Measurements from ENCODE around the gene FADS1.

Gene FADS1

DNA sequence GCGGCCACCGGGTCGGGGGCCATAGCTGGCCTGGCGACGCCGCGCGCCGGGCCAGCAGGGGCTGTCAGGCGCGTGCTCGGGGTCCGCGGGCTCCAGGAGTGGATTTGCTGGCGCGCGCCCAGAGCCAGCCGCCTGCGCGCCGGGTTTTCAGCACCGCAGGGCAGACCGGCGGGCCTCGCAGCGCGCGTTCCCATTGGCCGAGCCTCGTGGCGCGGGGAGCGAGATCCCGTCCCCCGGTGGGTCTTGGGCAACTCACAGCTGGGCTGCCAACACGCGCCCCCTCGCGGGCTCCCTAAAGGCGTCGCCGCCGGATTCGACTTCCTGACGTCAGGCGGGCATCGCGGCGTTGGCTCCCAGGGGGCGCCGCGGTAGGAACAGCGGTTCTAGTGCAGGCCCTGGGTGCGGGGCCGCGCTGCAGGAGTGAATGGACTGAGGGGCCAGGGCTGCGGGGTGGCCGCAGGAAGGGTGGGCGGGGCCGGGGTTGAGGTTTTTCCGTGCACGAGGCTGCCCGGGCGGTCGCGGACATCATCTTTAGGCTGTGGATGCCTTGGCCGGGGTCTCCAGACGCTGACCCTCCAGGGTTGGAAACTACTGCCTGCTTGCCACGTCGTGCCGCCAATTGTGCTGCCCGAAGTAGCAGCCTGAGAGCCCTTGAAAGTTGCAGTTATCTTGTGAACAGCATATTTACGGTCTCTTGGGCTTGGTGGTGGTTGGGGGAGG, at the start of gene FADS1:
Gene FADS1 (minus strand): TSS at position 268 of the 720 bp plus-strand sequence. CDS start 74 bp downstream, at position 194.
- no peak for FAIRE-seq

DNA sequence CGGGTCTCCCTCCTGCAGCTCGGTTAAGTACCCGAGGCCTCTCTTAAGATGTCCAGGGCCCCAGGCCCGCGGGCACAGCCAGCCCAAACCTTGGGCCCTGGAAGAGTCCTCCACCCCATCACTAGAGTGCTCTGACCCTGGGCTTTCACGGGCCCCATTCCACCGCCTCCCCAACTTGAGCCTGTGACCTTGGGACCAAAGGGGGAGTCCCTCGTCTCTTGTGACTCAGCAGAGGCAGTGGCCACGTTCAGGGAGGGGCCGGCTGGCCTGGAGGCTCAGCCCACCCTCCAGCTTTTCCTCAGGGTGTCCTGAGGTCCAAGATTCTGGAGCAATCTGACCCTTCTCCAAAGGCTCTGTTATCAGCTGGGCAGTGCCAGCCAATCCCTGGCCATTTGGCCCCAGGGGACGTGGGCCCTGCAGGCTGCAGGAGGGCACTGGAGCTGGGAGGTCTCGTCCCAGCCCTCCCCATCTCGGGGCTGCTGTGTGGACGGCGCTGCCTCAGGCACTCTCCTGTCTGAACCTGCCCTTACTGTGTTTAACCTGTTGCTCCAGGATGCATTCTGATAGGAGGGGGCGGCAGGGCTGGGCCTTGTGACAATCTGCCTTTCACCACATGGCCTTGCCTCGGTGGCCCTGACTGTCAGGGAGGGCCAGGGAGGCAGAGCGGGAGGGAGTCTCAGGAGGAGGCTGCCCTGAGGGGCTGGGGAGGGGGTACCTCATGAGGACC, 49.6 kb upstream of the FADS1 start:
- FAIRE-seq = no peak

DNA sequence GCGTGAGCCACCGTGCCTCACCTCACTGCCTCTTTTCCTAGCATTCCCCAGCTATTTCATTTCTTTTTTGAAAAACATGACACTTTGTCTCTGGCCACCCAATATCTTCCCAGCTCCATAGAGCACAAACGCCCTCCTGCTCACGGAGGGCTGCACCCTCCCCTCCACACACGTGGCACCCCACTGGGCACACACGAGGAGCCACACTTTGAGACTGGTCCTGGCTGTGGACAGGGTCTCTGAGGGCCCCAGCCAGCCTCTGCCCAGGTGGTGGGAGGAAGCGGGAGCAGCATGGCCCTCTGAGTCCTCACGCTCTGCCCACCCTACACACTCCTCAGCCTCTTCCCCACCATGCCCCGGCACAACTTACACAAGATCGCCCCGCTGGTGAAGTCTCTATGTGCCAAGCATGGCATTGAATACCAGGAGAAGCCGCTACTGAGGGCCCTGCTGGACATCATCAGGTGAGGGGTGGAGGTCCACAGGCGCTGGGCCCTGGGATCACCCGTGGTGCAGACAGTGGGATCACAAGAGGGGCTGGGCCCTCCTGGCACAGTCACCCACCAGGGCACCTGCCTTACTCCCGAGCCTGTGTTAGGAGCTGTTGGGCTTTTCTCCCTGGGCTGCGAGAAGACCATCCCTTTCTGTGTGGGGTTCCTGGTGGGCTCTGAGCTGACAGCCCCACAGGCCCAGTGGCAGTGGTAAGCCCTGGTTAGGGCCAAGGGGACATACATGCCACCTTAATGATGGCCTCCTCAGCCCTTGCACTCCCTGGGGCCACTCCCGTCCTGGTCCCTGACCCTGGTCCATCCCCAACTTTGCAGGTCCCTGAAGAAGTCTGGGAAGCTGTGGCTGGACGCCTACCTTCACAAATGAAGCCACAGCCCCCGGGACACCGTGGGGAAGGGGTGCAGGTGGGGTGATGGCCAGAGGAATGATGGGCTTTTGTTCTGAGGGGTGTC, 48.3 kb upstream of the FADS1 start:
- FAIRE-seq = no peak

DNA sequence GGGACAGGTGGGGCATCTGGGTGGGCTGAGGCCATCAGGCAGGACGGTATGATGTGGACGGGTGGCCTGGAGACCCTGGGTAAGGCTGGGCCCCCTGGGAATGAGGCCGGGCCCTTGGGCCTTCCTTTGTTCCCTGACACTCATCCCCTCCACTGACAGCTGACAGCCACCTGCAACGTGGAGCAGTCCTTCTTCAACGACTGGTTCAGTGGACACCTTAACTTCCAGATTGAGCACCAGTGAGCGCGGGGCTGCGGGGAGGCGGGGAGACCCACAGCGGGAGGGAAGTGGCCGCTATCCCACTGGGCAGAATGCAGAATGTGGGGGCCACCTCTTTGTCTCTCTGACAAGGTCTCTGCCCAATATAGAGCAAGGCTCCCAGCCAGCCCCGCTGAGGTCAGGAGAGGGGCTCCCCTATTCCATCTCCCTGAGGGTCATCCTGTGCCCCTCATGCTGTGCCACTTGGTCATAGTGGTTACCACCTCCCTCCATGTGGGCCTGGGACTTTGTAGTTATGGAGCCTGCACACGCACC, 46.8 kb upstream of the FADS1 start:
- FAIRE-seq = no peak

DNA sequence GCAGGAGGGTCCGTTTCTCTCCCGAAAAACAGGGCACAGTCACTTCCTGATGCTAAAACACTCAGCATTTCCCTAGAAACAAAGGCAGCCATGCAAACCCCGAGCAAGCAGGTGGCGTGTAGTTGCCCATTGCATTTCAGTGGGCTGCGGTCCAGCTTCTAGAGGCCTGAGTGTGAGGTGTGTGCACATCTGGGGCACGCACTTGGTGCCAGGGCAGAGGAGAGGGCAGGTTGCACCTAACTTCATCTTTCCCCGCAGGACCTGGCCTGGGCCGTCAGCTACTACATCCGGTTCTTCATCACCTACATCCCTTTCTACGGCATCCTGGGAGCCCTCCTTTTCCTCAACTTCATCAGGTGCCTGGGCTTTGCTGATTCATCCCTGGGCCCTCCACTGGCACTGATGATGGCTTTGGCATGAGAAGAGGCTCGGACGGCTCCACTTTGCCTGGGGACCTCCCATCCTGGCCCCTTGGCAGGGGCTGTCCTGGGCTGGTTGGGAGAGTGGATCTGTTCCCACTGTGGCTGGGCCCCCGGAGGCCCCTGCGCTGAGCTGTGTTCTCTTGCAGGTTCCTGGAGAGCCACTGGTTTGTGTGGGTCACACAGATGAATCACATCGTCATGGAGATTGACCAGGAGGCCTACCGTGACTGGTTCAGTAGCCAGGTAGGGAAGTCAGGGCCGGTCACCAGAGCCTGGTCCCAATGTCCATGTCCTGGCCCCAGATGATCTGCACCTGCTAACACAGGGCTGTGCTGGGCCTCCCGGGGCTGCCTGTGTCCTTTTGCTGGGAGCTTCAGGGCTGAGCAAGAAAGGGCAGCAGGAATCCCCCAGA, 46.1 kb upstream of the FADS1 start:
- no peak for FAIRE-seq

DNA sequence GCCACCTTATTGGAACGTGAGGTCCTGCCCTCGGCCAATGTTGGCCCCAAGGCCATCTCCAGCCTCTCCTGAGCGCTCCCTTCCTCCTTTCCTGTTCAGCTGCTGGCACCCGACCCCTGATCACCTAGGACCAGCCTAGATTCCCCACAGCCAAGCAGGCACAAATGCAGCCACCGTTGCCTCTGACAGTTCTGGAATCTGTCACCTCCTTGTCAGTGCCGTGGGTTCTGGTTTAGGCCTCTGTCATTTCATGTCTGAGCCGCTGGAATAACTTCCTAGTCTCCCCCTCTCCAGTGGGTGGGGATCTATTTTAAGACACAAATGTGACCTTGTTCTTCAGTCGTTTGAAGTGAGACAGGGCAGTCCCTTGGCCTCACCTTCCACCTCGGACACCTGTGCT, 44.8 kb upstream of the FADS1 start:
- FAIRE-seq = no peak

DNA sequence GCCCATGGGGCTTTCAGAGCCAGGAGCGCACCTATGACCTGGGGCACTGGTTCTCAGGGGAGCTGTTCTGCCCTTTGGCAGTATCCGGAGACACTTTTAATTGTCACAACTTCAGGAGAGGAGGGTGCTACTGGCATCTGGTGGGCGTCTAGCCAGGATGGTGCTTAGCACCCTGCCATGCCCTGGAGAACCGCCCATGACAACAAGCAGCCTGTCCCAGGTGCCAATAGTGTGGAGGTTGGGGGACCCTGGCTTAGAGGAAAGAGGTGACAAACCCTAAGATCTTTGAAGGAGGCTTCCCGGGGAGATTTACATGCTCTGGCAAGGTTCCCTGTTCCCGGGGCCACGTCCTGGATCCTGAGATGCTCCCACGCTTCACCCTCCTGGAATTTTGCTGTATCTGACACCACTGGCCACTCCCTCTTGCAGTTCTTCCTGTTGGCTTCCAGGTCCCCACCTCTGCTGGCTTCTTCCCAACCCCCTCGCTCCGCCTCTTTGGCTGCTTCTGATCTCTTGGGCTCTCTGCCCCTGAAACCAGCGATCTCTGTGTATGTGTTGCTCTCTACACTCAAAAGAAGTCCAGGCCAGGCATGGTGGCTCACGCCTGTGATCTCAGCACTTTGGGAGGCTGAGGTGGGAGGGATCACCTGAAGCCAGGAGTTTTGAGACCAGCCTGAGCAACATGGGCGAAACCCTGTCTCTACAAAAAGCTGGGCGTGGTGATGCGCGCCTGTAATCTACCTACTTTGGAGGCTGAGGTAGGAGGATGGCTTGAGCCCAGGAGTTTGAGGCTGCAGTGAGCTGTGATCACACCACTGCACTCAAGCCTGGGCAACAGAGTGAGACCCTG, 43.5 kb upstream of the FADS1 start:
- no peak for FAIRE-seq

DNA sequence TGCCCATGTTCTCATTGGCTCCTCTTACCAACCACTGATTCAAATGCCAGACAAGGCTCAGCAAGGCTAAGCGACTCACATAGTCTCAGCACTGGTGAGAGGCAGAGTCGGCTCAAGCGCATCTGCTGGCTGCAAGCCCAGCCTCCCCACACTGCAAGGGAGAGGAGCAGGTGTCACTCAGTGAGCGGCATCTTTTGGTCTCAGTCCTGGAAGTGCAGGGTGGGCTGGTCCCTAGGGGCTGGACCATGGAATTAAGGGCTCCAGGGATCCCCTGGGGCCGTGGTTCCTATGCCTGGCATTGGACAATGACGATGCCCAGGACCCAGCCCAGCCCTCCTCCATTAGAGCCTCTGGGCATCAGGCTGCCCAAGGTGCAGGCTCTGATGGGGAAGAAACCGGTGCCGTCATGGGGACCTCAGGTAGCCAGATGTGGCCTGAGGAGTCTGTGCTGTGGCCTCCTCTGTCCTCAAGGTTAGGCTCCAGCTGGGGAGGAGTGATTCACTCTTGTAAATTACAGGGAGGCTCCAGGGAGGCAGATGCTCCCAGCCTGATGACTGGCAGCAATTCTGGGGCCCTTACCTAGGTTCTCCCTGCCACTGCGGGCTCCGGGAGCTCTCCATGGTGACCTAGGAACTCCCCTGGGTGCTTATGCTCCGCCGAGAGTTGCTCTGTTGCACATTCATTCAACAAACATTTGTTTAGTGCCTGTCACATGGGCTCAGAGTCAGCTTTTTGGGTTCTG, 39.3 kb upstream of the FADS1 start:
- no peak for FAIRE-seq

DNA sequence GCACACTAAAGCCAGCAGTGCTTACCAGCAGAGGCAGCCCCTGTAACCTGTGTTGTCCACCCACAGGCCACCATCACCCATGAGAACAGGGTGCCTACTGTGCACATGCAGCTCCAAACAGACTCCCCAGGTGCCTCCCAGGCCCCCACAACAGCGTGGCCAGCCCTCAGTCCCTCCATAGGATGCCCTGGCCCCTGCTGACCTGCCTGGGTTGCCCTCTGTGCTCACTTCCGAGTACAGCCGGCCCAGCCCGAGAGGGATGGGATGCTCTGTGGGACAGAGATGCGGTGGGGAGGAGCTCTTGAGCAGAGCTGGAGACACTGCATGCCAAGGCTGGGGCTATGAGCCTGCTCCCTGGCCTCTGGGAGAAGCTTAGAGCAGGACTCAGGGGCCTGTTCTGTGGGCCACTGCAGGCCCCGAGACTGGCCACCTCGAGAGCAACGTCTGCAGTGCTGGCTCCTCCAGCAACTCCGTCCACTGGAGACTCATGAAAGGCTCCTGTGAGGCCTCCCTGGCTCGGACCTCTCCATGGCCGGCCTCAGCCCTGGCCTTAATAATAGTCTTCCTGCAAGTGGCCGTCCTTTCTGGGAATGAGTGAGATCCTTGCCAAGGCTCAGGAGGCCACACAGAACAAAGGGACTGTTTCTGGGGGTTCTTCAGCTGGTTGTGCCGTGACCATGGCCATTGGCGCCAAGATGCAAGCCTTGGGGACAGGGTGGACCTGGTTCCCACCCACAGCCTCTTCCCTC, 38.3 kb upstream of the FADS1 start:
- FAIRE-seq = no peak

DNA sequence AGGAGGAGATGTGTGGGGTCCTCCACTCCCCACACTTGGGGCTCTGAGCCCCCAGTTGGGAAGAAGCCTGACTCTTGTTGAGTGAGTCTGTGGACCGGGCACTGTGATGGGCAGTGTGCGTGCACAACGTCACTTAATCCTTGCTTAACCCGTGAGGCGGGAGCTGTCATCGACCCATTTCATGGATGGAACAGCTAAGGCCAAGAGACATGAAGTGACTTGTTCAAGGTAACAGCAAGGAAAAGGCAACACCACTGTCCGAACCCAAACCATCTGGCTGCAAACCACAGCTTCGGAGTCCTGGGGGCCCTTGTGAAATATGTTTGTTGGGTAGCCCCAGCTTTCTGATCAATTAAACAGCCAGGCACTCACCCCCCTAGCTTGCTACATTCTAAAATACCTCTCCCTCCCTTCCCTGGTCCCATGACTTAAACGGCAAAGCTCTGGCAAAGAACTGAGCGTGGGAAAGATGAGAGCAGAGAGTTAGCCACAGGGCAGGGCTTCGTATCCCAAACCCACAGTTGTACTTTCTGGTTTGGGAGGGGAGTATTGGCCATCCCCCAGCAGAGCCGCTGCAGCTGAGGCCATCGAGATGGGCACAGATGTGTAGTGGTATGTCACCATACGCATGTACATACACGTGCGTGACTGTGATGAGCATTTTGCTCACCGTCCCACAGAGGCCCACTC, 37.5 kb upstream of the FADS1 start:
- FAIRE-seq = no peak

DNA sequence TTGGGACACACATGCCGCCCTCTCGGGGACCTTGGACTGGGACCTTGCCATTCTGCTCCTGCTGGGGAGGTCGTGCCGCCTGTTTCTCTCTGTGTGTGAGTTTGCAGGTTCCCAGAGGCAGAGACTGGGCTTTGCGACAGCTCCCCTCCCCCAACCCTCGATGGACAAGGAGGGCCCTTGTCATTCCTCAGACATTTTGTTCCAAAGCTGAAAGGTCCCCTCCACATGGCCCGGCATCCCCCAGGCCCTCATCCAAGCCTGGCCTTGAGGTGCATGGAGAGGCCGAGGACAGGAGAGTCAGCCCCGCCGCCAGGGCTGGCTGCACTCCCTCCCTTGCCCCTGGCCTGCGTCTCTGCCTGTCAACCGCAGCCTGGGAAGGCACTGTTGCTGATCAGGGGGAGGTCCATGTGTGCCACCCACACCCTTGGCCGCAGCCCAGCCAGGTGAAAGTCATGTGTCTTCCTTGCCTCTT, 36.9 kb upstream of the FADS1 start:
- FAIRE-seq = no peak

DNA sequence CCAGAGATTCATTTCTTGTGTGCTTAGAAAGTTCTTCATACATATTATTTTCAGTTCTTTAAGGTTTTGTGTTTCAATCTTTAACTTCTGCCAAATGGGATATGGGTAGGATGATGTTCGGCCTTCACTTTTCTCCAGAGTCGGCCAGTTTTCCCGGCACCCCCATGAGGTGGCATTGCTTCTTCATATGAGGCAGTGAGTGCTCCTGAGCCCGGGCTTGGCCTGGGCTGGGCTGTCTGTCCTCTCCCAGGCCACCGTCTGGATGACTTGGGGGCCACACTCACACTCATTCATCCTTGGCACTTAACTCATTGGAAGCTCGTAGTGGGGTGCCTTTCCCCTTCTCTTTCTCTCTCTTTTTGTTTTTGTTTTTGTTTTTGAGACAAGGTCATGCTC, 35.1 kb upstream of the FADS1 start:
- FAIRE-seq = no peak

DNA sequence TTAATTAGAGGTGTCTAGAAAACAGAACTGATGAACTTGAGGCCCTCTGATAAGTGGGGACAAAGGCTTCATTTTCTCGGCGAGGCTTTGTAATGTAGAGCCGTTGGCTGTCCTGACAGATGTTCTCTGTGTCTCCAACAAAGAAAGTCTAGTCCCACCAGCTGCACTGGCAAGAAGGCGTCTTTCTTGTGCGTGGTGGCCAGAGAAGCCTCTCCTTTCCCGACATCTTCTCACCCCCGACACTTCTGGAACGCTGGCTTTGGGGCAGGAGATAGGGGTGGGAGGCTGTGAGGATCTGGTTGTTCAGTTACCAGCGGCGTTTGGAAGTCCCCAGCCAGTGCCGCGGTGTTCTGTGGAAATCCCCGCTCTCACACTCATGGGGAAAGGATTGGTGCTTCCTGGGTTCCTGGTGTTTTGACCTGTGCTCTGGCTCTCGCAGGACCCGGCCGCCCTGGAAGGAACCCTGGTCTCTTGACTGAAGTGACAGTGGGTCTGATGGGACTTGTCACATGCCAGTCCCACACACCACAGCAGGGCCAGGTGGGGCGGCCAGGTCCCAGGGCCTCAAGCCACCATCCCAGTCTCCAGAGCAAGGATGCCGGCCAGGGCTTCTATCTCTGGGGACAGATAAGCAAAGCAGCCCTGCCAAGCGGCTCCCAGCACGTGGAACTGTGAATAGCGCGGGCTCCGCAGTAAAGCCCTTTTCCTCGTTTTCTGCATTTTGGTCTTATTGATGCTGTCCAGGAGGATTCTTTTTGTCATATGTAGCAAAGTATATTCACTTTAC, 34.5 kb upstream of the FADS1 start:
- FAIRE-seq = no peak

DNA sequence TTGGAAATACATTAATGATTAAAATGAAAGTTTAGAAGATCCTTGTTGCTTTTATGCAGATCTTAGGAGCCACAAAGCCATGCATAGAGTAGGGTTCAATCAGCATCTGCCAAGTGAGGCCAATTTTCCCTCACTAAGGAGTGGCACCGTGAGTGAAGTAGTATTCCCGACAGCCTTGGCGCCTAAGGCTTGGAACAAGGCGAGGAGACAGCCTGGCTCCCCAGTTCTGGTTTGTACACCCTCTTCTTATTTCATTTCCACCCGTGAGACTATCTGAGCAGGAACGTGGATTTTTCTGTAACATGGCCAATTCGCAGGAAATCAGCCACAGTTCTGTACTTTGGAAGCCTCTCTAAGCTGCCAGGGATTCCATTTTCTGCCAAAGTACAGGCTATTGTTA, 33.9 kb upstream of the FADS1 start:
- FAIRE-seq = no peak

DNA sequence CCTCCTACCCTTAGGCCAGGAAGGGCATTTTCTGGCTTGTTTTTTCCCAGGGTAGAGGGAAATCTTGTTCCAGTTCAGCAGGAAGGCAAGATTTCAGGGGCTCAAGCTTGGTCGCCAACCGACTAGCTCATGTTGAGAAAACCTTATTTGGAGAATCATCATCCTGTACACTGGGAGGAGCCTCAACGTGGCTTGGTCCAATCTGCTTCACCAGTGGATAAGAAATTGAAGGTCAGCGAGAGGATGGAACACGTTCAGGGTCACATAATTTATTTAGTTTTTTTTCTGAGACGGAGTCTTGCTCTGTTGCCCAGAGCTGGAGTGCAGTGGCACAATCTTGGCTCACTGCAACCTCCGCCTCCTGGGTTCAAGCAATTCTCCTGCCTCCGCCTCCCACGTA, 31.8 kb upstream of the FADS1 start:
- no peak for FAIRE-seq

DNA sequence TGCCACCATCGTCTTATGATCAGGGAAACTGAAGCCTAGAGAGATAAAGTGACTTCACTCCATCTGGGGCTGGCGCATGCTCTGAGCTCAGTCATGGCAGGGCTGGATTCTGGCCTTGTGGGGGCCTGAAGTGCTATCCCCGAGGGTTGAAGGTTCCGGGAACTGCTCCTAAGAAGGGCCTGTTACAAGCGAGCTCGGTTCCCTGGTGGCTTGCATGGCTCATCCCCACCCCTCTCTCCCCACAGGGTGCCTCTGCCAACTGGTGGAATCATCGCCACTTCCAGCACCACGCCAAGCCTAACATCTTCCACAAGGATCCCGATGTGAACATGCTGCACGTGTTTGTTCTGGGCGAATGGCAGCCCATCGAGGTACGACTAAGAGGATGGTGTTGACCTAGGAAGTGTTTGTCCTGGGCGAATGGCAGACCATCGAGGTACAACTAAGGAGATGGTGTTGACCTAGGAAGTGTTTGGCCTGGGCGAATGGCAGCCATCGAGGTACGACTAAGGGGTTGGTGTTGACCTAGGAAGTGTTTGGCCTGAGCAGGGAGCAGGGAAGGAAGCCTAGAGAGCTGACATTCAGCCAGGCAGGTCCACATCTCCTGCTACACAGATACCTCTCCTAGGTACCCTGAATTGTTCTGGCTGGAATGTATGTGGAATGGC, 31.2 kb upstream of the FADS1 start:
- no peak for FAIRE-seq

DNA sequence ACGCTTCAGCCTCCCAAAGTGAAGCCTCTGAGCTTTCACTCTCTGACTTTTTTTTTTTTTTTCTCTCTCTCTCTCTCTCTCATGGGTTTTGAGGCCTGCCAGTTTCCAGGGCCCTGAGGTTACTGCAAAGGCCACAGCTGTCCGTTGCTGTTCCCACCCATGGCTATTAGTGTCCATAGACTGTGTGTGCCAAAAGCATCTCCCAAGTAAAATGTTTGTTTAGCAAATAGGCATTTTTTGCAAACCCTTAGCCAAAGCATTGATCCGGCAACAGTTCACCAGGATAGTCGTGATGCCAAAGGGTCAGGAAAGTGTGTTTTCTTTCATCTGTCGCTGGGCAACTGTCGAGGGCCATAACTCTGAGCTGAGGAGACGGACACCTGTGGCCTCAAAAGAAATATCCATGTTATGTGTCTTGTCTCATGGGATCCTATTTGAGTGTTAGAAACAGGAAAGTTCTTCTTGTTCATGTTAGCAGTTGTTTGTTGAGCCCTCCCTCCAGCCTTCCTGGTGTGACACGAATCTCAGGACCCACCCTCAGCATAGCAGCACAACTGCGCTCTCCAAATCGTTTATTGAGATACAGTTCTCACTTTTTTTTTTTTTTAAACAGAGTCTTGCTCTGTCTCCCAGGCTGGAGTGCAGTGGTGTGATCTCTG, 29.7 kb upstream of the FADS1 start:
- FAIRE-seq = no peak
